Measurements from ENCODE around the gene LAMA3. TPM values are rescaled to one million over a fixed set of nuclear protein-coding genes. Genes with fewer than 3 reads are reported as not detected.

LAMA3 gene
- total and polyA plus RNA-seq, 2 donors from 2014 or later, result 4.4 to 66.0 TPM

DNA sequence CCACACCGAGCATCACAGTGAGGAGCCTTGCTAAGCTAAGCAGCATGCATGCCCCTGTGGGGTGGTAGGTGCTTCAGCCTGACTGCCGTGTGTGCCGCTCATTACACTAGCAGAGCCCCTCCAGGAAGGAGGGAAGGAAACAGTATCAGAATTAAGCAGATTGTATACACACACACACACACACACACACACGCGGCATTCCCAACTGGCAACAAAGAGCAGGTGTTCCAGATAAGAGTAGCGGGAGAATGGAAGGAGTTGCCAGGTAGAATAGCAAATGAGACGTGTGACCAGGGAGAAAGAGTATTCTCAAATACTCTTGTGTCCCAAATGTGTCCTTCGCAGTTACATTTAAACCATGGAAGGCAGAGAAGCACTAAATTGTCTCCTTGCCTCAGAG lies 277.7 kb downstream of the LAMA3 start:
- Histone ChIP-seq H3K27me3 (ENCODE audit: control insufficient read depth, insufficient read depth, low read length) (no peaks in the 10 kb centered on the region), H3K27ac (ENCODE audit: low read depth in 2 of 2, low read length in 2 of 2) (no peak overlapping the region), H3K9me3 (ENCODE audit: control insufficient read depth in 2 of 3, insufficient read depth in 1 of 3, low read length in 3 of 3) (no peaks in the 10 kb centered on the region), H3K9ac (ENCODE audit: low read length in 3 of 3) (no peak overlapping the region), H3K4me3 (ENCODE audit: low read length in 3 of 3) (no peak overlapping the region), H3K36me3 (ENCODE audit: control insufficient read depth in 2 of 3, insufficient read depth in 3 of 3, low read length in 3 of 3) (no peaks in the 10 kb centered on the region), H3K4me1 (ENCODE audit: control insufficient read depth in 2 of 3, insufficient read depth in 2 of 3, low read depth in 1 of 3, low read length in 3 of 3) (peaks cover 0 to 15% (median 11%) of the 10 kb centered on the region in 3 donors)
- no peak for FAIRE-seq
- no peak for DNase-seq
- intact Hi-C loops (cut with DNase I), result no loop called here
- TF ChIP-seq, protein P1, sequence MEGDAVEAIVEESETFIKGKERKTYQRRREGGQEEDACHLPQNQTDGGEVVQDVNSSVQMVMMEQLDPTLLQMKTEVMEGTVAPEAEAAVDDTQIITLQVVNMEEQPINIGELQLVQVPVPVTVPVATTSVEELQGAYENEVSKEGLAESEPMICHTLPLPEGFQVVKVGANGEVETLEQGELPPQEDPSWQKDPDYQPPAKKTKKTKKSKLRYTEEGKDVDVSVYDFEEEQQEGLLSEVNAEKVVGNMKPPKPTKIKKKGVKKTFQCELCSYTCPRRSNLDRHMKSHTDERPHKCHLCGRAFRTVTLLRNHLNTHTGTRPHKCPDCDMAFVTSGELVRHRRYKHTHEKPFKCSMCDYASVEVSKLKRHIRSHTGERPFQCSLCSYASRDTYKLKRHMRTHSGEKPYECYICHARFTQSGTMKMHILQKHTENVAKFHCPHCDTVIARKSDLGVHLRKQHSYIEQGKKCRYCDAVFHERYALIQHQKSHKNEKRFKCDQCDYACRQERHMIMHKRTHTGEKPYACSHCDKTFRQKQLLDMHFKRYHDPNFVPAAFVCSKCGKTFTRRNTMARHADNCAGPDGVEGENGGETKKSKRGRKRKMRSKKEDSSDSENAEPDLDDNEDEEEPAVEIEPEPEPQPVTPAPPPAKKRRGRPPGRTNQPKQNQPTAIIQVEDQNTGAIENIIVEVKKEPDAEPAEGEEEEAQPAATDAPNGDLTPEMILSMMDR (IDR thresholded peaks at IDR 0.05; ENCODE audit: borderline replicate concordance, extremely low read depth, insufficient read depth), result no peak

DNA sequence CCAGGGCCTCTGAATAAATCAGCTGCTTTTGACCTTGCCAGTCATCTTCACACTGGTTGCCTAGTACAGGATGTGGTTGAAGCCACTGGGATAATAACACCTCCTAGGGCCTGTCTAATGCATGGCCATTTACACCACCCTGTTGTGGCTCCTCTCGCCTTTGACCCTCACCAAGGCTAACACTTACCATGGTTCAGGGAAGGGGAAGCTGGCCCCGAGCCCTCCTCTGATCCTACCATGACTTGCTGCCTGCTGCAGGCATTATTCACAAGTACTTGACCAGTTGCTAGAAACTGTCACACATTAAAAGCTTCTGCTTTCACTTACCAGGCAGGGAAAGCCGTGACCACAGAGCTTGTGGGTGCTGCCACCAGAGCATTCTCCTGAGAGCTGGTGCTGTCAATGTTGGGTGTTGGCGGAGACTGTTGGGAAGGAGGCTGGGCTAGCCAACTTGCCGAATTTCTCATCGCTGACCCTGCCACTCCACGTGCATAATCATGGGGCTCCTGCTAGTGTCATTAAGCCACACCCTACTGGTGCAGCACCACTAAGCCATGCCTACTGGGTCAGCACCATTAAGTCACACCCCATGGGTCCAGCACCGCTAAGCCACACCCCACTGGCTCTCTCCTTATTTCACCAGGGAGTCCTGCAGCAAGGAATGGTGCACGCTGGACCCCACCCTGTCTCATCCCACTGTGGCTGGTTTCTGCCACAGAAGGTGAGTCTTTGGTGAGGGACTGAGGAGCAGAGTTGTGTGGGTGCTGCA lies 278.3 kb downstream of the LAMA3 start:
- TF ChIP-seq, protein P1 (IDR thresholded peaks at IDR 0.05; ENCODE audit: borderline replicate concordance, extremely low read depth, insufficient read depth), result no peak
- no peak overlapping the region for H3K4me3 ChIP-seq (ENCODE audit: low read length in 3 of 3)
- peaks cover 0 to 15% (median 11%) of the 10 kb centered on the region in 3 donors for H3K4me1 ChIP-seq (ENCODE audit: control insufficient read depth in 2 of 3, insufficient read depth in 2 of 3, low read depth in 1 of 3, low read length in 3 of 3)
- DNase-seq (no peak), FAIRE-seq (no peak)
- no peaks in the 10 kb centered on the region for H3K36me3 ChIP-seq (ENCODE audit: control insufficient read depth in 2 of 3, insufficient read depth in 3 of 3, low read length in 3 of 3)
- H3K27me3 ChIP-seq (ENCODE audit: control insufficient read depth, insufficient read depth, low read length), result no peaks in the 10 kb centered on the region
- H3K9me3 ChIP-seq (ENCODE audit: control insufficient read depth in 2 of 3, insufficient read depth in 1 of 3, low read length in 3 of 3), result no peaks in the 10 kb centered on the region
- no peak overlapping the region for H3K27ac ChIP-seq (ENCODE audit: low read depth in 2 of 2, low read length in 2 of 2)
- H3K9ac ChIP-seq (ENCODE audit: low read length in 3 of 3), result no peak overlapping the region
- intact Hi-C loops (cut with DNase I), result no loop called here

DNA sequence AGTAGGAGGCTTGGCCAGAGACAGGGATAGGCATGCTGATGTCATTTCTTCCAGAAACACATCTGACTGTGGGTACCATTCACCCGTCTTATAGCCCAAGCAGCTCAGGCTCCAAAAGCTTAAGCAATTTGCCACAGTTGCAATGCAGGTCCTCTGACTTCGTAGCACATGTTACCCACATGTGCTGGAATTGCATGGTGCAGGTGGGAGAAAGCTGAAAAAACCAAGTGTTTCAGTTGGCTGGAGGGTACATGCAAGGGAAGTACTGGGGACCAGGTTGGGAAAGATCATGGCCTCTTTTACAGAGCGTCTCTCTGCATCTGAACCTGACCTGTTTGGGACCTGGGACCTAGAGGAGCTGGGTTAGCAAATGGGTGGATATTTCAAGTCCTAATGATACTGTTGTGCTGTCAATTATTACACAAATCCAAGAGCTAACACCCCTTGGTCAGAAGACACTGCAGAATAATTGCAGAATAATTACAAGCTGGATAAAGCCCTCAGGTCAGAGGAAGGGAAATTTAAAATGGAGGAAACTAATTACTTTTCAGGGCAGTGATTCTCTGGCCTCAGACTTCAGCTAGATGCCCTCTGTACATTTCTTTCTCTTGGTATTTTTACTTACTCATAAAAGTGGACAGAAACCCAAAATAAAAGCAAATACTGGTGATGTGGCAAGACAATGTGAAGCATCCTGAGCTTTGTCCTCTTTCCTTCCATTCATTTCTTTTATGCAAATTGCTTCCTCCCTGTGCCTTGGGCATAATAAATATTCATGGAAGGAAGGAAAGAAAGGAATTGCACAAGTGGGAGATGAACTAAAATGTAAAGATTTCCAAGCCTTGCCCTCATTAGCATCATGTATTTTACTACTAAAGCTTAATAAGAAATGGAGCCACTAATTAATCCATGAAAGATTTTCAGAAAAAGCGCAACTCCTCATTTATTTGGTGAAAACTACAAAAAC lies 279.7 kb downstream of the LAMA3 start:
- FAIRE-seq (no peak), DNase-seq (peak in 1 of 5 donors; percentile 13)
- no peak overlapping the region for H3K9ac ChIP-seq (ENCODE audit: low read length in 3 of 3)
- no peaks in the 10 kb centered on the region for H3K27me3 ChIP-seq (ENCODE audit: control insufficient read depth, insufficient read depth, low read length)
- no peaks in the 10 kb centered on the region for H3K36me3 ChIP-seq (ENCODE audit: control insufficient read depth in 2 of 3, insufficient read depth in 3 of 3, low read length in 3 of 3)
- H3K27ac ChIP-seq (ENCODE audit: low read depth in 2 of 2, low read length in 2 of 2), result no peak overlapping the region
- H3K9me3 ChIP-seq (ENCODE audit: control insufficient read depth in 2 of 3, insufficient read depth in 1 of 3, low read length in 3 of 3), result no peaks in the 10 kb centered on the region
- peaks cover 0 to 9% (median 8%) of the 10 kb centered on the region in 3 donors for H3K4me1 ChIP-seq (ENCODE audit: control insufficient read depth in 2 of 3, insufficient read depth in 2 of 3, low read depth in 1 of 3, low read length in 3 of 3)
- H3K4me3 ChIP-seq (ENCODE audit: low read length in 3 of 3), result no peak overlapping the region
- intact Hi-C loops (cut with DNase I), result no loop called here
- TF ChIP-seq, protein P1 (IDR thresholded peaks at IDR 0.05; ENCODE audit: borderline replicate concordance, extremely low read depth, insufficient read depth), result no peak
